K562 (cell line): Measurements from ENCODE around the gene OR10D3. TPM values are rescaled to one million over a fixed set of nuclear protein-coding genes. Genes with fewer than 3 reads are reported as not detected.

Experiments
- ATAC-seq: fragments of 200-7000 bp; cut with Tn5 transposase; 3 replicates; pipeline ENCODE4 v1.9.1; 2020; ENCODE audit warnings: moderate library complexity
- BruUV-seq: library from RNA; stranded (reverse); fragments of 400-500 nt; replicated peaks from 2 replicates; lab custom pipeline; 2021; lab: Mats Ljungman, UMichigan
- CTCF ChIA-PET: fragments of 300-600 bp; formaldehyde crosslinking; extraction: SDS; loops from one replicate; lab custom pipeline; 2021; ENCODE audit warnings: low intra/inter-chr PET ratio; lab: Yijun Ruan, JAX
- POLR2A ChIA-PET: fragments of 300-600, 350-650 bp; sonication (Branson Sonifier 250); formaldehyde crosslinking; extraction: SDS; loops from one replicate; lab custom pipeline; 2021; ENCODE audit warnings: antibody characterized with exemption, inconsistent platforms; lab: Yijun Ruan, JAX
- DNase-seq, 4 experiments: peaks; one replicate each; pipeline versions ENCODE4 v3.0.0 to v3.0.0-alpha.2; 2011 to 2018; ENCODE audit warnings: low spot score in 3 of 4, mixed read lengths in 3 of 4; ENCODE audit errors: extremely low read depth in 1 of 4
- FAIRE-seq: peaks from 2 replicates; lab custom pipeline; 2011; peaks lifted over from hg19 to GRCh38; lab: Jason Lieb, UNC
- H2AFZ ChIP-seq: 2 replicates; pipeline ENCODE4 v1.6.0; 2011; ENCODE audit warnings: low read depth, low read length, control low read depth, inconsistent platforms
- H3K27ac ChIP-seq: fragments of 200-600 bp; 3 replicates; pipeline ENCODE4 v1.8.0; 2011; ENCODE audit warnings: low read depth, mild to moderate bottlenecking, control low read depth, inconsistent platforms, low read length, moderate library complexity, mixed read lengths; ENCODE audit errors: extremely low read depth
- H3K27me3 ChIP-seq, 2 experiments: fragments of 300-600 bp in 1 of 2; 2 replicates in 1 of 2; 3 replicates in 1 of 2; pipeline versions ENCODE4 v1.6.0 to v1.8.0; 2011; ENCODE audit warnings: inconsistent platforms in 2 of 2, low read length in 2 of 2, mild to moderate bottlenecking in 1 of 2, mixed read lengths in 1 of 2, moderate library complexity in 1 of 2; ENCODE audit not compliant: control insufficient read depth in 2 of 2, insufficient read depth in 2 of 2
- H3K36me3 ChIP-seq: fragments of 300-600 bp; 3 replicates; pipeline ENCODE4 v1.8.0; 2011; ENCODE audit warnings: mild to moderate bottlenecking, low read length, inconsistent platforms; ENCODE audit not compliant: control insufficient read depth, insufficient read depth
- H3K4me1 ChIP-seq, 2 experiments: fragments of 200-600 bp in 1 of 2; replicated peaks in 1 of 2; 2 replicates in 1 of 2; 3 replicates in 1 of 2; pipeline versions ENCODE4 v1.5.1 to v1.8.0; 2011; ENCODE audit warnings: inconsistent platforms in 2 of 2, low read length in 2 of 2, mild to moderate bottlenecking in 1 of 2, mixed read lengths in 1 of 2, moderate library complexity in 1 of 2; ENCODE audit not compliant: control insufficient read depth in 2 of 2, insufficient read depth in 2 of 2
- H3K4me2 ChIP-seq: 2 replicates; pipeline ENCODE4 v1.6.1; 2011; ENCODE audit warnings: low read length, control low read depth, inconsistent platforms, mixed read lengths; ENCODE audit not compliant: insufficient read depth
- H3K4me3 ChIP-seq: fragments of 200-600 bp; sonication (generic), shearing (Covaris generic); 2 replicates; pipeline ENCODE4 v1.5.1; 2016; ENCODE audit warnings: control low read depth, inconsistent platforms
- H3K79me2 ChIP-seq: fragments of 200-600 bp; 3 replicates; pipeline ENCODE4 v1.8.0; 2011; ENCODE audit warnings: low read length, inconsistent platforms; ENCODE audit not compliant: control insufficient read depth, insufficient read depth
- H3K9ac ChIP-seq, 2 experiments: 2 replicates each; pipeline versions ENCODE4 v1.6.0 to v1.6.1; 2011; ENCODE audit warnings: low read depth in 2 of 2, low read length in 2 of 2, control low read depth in 1 of 2, inconsistent platforms in 1 of 2, mild to moderate bottlenecking in 1 of 2, mixed read lengths in 1 of 2; ENCODE audit not compliant: insufficient read depth in 1 of 2
- H3K9me1 ChIP-seq: one replicate; pipeline ENCODE4 v1.6.0; 2011; ENCODE audit warnings: inconsistent platforms, mild to moderate bottlenecking, low read length, moderate library complexity; ENCODE audit not compliant: control insufficient read depth, insufficient read depth
- H3K9me3 ChIP-seq: replicated peaks from 2 replicates; pipeline ENCODE4 v1.5.1; 2011; ENCODE audit warnings: low read depth, low read length, inconsistent platforms; ENCODE audit not compliant: control insufficient read depth, insufficient read depth
- H4K20me1 ChIP-seq: replicated peaks from 2 replicates; pipeline ENCODE4 v1.6.1; 2011; ENCODE audit warnings: low read length, inconsistent platforms, mixed read lengths; ENCODE audit not compliant: control insufficient read depth, insufficient read depth
- ARHGAP35 ChIP-seq: fragments of 450-650 bp; IDR thresholded peaks from 2 replicates; pipeline ENCODE4 v1.6.1; 2018; ENCODE audit not compliant: partially characterized antibody
- FUS ChIP-seq: fragments of 200-400 bp; formaldehyde crosslinking; optimal IDR thresholded peaks from 2 replicates; pipeline ENCODE3; 2017; ENCODE audit warnings: low read depth, low read length
- WGBS: fragments of 100-300 bp; shearing (Covaris generic); methylation state at CpG from one replicate; pipeline ENCODE4 v1.1.6; 2016; ENCODE audit warnings: low coverage, mixed read lengths; ENCODE audit not compliant: insufficient coverage; ENCODE audit errors: missing lambda C conversion rate; 5-methylcytosine and 5-hydroxymethylcytosine counted together
- in situ Hi-C: fragments of 300-500 bp; cut with MboI; formaldehyde crosslinking; loops from 4 replicates; pipeline ENCODE4 v1.15.0; 2018; ENCODE audit warnings: inconsistent platforms, mixed read lengths
- intact Hi-C: fragments of 100-400 bp; cut with micrococcal nuclease; formaldehyde crosslinking; loops from 2 replicates; pipeline ENCODE4 v1.14.2; 2022
- polyA plus RNA-seq, 8 experiments: library from polyadenylated mRNA; depleted of rRNA in 4 of 8; stranded (reverse) in 5 of 8; unstranded in 3 of 8; fragments of >200 nt; fragmentation: Nextera tagmentation in 2 of 8; fragmentation: Illumina TruSeq in 1 of 8; extraction: Ambion mirVana in 2 of 8; extraction: Trizol in 1 of 8; gene quantifications; 2 replicates each; pipeline versions ENCODE4 v1.2.1 to v1.2.3, GENCODE V29; 2011 to 2014; ENCODE audit warnings: inconsistent platforms in 1 of 8, missing spikeins in 1 of 8
- total RNA-seq, 7 experiments: library from RNA; depleted of rRNA in 6 of 7; stranded (reverse); fragments of >200 nt in 6 of 7; fragmentation: Illumina TruSeq in 2 of 7; extraction: Trizol in 2 of 7; gene quantifications; 2 replicates each; pipeline versions ENCODE4 v1.2.1 to v1.2.3, GENCODE V29; 2011 to 2021; ENCODE audit warnings: low replicate concordance in 1 of 7
- TF ChIP-seq, protein P1 (sequence below): fragments of 250-450 bp; sonication (Bioruptor Pico); IDR thresholded peaks from 2 replicates; pipeline ENCODE4 v1.4.0; 2020; ENCODE audit warnings: borderline replicate concordance
- TF ChIP-seq, protein P2 (sequence below): fragments of 150-350 bp; conservative IDR thresholded peaks from 2 replicates; pipeline ENCODE4 v1.6.1; 2014; ENCODE audit warnings: low read length
- TF ChIP-seq, protein P3 (sequence below), 3 experiments: IDR thresholded peaks in 2 of 3; conservative IDR thresholded peaks in 1 of 3; 2 replicates each; pipeline ENCODE4 v1.5.1; 2011 to 2012; ENCODE audit warnings: low read length in 3 of 3, mild to moderate bottlenecking in 3 of 3, control low read depth in 2 of 3, improper control_type of control experiment in 1 of 3, inconsistent platforms in 1 of 3, low read depth in 1 of 3, mixed read lengths in 1 of 3, moderate library complexity in 1 of 3; ENCODE audit not compliant: insufficient read depth in 2 of 3
- TF ChIP-seq, protein P4 (sequence below): fragments of 200-800 bp; sonication (Bioruptor generic); IDR thresholded peaks from 2 replicates; pipeline ENCODE4 v1.6.1; 2017; ENCODE audit warnings: missing genetic modification characterization, missing compliant biosample characterization

Gene OR10D3
- total and polyA plus RNA-seq, 9 of the 15 experiments (the other 6 are each of a cell fraction or from before 2014, with no cell fraction given) = 0.07 to 2.9 (median 0.80) TPM; not detected in 1

DNA sequence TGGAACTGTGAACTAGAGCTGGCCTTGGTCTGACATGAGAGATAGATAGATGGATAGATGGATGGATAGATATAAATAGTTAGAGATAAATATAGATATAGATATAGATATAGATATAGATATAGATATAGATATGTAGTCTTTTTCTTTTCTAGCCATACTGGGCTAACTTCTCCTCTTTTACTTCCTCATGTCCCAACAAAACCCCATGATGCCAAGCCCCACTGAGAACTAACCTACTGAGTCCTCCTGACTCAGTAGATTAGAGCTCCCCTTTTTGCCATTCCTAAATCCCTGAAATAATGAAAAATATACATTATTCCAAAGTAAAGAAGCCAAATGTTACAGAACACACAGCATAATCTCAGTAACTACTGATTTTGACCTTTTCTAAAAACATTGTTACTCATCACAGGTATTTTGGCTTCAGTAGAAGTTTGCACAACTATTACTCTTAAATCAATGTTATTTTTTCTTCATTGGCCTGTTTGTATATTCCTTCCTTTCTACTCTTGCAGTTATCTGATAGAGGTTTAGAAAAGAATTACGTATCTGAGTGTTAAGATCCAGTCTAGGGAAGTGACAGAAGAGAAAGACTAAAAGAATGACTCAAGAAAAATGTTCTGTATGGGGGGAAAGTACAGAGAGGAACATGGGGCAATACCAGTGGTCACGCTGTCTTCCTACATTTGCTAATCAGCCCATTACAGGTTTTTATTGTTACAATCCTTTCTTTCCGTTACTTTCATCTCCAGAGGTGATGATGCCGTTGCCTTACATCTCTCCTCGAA lies 6.0 kb upstream of the OR10D3 start:
- DNase-seq (no peak), FAIRE-seq (no peak)
- in situ Hi-C loops = no loop called here

More for the DNA sequence above, 6.0 kb upstream of the OR10D3 start:
- H2AFZ ChIP-seq = no peak overlapping the region
- no peak overlapping the region for H3K9ac ChIP-seq
- POLR2A ChIA-PET = interaction anchor here (0.7 to 1.6 kb wide), 4 partner anchors 10 to 70 kb away, joined by 3 to 5 read pairs (median 4); no protein-coding TSS in a partner anchor
- no peak for ATAC-seq
- no TSS peak for BruUV-seq
- no peak overlapping the region for H3K27ac ChIP-seq
- no peaks in the 10 kb centered on the region for H3K27me3 ChIP-seq
- TF ChIP-seq, protein P1, sequence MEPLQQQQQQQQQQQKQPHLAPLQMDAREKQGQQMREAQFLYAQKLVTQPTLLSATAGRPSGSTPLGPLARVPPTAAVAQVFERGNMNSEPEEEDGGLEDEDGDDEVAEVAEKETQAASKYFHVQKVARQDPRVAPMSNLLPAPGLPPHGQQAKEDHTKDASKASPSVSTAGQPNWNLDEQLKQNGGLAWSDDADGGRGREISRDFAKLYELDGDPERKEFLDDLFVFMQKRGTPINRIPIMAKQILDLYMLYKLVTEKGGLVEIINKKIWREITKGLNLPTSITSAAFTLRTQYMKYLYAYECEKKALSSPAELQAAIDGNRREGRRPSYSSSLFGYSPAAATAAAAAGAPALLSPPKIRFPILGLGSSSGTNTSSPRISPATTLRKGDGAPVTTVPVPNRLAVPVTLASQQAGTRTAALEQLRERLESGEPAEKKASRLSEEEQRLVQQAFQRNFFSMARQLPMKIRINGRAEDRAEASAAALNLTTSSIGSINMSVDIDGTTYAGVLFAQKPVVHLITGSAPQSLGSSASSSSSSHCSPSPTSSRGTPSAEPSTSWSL (CRISPR knock-in tag) = no peak
- TF ChIP-seq, protein P2, sequence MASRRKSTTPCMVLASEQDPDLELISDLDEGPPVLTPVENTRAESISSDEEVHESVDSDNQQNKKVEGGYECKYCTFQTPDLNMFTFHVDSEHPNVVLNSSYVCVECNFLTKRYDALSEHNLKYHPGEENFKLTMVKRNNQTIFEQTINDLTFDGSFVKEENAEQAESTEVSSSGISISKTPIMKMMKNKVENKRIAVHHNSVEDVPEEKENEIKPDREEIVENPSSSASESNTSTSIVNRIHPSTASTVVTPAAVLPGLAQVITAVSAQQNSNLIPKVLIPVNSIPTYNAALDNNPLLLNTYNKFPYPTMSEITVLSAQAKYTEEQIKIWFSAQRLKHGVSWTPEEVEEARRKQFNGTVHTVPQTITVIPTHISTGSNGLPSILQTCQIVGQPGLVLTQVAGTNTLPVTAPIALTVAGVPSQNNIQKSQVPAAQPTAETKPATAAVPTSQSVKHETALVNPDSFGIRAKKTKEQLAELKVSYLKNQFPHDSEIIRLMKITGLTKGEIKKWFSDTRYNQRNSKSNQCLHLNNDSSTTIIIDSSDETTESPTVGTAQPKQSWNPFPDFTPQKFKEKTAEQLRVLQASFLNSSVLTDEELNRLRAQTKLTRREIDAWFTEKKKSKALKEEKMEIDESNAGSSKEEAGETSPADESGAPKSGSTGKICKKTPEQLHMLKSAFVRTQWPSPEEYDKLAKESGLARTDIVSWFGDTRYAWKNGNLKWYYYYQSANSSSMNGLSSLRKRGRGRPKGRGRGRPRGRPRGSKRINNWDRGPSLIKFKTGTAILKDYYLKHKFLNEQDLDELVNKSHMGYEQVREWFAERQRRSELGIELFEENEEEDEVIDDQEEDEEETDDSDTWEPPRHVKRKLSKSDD = no peak
- TF ChIP-seq ARHGAP35 (no peak), FUS (no peak)
- TF ChIP-seq, protein P3, sequence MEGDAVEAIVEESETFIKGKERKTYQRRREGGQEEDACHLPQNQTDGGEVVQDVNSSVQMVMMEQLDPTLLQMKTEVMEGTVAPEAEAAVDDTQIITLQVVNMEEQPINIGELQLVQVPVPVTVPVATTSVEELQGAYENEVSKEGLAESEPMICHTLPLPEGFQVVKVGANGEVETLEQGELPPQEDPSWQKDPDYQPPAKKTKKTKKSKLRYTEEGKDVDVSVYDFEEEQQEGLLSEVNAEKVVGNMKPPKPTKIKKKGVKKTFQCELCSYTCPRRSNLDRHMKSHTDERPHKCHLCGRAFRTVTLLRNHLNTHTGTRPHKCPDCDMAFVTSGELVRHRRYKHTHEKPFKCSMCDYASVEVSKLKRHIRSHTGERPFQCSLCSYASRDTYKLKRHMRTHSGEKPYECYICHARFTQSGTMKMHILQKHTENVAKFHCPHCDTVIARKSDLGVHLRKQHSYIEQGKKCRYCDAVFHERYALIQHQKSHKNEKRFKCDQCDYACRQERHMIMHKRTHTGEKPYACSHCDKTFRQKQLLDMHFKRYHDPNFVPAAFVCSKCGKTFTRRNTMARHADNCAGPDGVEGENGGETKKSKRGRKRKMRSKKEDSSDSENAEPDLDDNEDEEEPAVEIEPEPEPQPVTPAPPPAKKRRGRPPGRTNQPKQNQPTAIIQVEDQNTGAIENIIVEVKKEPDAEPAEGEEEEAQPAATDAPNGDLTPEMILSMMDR (IDR thresholded peaks at IDR 0.05 in 2 of 3, conservative IDR thresholded peaks at IDR 0.05 in 1 of 3; ENCODE audit: insufficient read depth in 2 of 3, low read depth in 1 of 3, low read length in 3 of 3) = no peak
- TF ChIP-seq, protein P4, sequence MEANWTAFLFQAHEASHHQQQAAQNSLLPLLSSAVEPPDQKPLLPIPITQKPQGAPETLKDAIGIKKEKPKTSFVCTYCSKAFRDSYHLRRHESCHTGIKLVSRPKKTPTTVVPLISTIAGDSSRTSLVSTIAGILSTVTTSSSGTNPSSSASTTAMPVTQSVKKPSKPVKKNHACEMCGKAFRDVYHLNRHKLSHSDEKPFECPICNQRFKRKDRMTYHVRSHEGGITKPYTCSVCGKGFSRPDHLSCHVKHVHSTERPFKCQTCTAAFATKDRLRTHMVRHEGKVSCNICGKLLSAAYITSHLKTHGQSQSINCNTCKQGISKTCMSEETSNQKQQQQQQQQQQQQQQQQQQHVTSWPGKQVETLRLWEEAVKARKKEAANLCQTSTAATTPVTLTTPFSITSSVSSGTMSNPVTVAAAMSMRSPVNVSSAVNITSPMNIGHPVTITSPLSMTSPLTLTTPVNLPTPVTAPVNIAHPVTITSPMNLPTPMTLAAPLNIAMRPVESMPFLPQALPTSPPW (CRISPR knock-in tag) = no peak
- no peak overlapping the region for H3K4me3 ChIP-seq
- H3K4me2 ChIP-seq = no peak overlapping the region
- H4K20me1 ChIP-seq = no peaks in the 10 kb centered on the region
- peaks cover 0 to 15% of the 10 kb centered on the region in 2 experiments; a peak in 3 of 5 replicates for H3K4me1 ChIP-seq
- WGBS = 71% methylated on average over 5 of the region's 5 CpGs
- H3K9me3 ChIP-seq = no peaks in the 10 kb centered on the region
- H3K36me3 ChIP-seq = peaks cover 15% of the 10 kb centered on the region
- peaks cover 47% of the 10 kb centered on the region for H3K79me2 ChIP-seq
- intact Hi-C loops = no loop called here
- H3K9me1 ChIP-seq = no peaks in the 10 kb centered on the region
- CTCF ChIA-PET = no interaction called here
